Upper lobe of left lung (tissue), 4 donors: ENCODE data around the gene ADCY4.
A peak's percentile ranks its signal among the peaks of the same experiment; 100 is the strongest.

Experiments
- CTCF ChIP-seq, 6 experiments: fragments of 450-650 bp in 4 of 6; fragments of 200-600 bp in 2 of 6; sonication (generic) in 2 of 6; IDR thresholded peaks; one replicate each; pipeline ENCODE4 v1.5.1; 2016 to 2019; ENCODE audit warnings: antibody characterized with exemption in 6 of 6
- EP300 ChIP-seq, 4 donors: sonication (generic); formaldehyde crosslinking; IDR thresholded peaks; one replicate each; pipeline ENCODE4 v1.5.1; 2017; ENCODE audit warnings: antibody characterized with exemption in 4 of 4, control low read depth in 2 of 4
- POLR2AphosphoS5 ChIP-seq, 2 donors: sonication (generic); formaldehyde crosslinking; IDR thresholded peaks; one replicate each; pipeline ENCODE4 v1.5.1; 2017; ENCODE audit warnings: antibody characterized with exemption in 2 of 2

DNA sequence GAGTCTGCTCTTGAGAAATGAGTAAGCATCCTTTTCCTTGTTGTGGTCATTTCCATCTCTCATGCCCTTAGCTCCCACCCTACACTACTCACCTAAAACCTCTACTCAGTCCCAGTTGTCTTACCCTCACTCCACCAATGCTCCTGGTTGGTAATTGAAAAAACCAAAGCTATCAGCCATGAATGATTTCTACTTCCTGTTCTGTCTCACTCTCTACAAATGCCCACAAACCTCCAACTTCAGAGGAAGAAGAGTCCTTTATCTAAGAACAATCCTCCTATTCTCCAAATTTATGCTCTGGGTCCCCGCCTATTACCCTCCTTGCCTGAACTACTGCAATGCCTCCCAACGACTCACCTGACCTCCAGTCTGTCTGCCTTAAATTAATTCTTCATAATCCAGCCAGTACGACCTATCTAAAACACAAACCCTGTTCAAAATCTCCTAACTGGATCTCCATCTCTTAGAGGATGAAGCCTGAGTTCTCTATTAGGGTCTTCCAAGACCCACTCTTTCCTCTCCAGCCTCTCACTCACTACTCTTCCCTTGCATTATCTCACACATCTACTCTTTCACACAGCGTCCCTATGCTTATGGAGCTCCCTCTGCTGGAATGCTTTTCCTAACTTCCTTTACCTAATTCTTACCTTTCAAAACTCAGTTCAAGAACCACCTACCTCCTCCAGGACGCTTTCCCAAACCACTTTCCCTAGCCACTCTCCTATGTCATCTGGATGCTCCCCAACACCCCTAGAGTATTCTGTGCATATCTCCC is 37.5 kb downstream of the ADCY4 start:
- TF ChIP-seq EP300 (IDR thresholded peaks at IDR 0.05) (no peak), POLR2AphosphoS5 (IDR thresholded peaks at IDR 0.05) (no peak), CTCF (IDR thresholded peaks at IDR 0.05) (peak in 3 of 6 experiments; percentile 41 to 45 (median 42))
